ENCODE results near the gene GNL2. TPM values are rescaled to one million over a fixed set of nuclear protein-coding genes. Genes with fewer than 3 reads are reported as not detected.

GNL2 gene
- total RNA-seq, 2 experiments from 2014 or later: 43.4 to 44.5 TPM

DNA sequence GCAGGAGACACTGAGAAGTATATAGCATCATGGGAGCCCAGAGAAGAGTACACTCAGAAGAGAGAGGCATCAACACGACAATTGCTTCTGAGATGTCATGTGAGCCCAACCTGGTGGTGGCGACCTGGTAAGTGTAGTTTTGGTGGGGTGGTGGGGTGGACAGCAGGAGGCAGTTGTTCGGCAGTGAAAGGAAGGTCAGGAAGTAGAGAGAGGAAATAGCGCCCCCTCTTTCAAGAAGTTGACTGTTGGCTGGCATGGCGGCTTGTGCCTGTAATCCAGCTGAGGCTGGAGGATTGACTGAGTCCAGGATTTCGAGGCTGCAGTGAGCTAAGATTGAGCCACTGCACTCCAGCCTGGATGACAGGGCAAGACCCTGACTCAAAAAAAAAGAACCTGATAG is 26.4 kb upstream of the GNL2 start:
- ATAC-seq (ENCODE audit: poor library complexity) (no peak), DNase-seq (peak in 1 of 14 experiments; percentile 20)
- H3K4me3 ChIP-seq (ENCODE audit: low read length): no peak overlapping the region
- no peaks in the 10 kb centered on the region for H3K4me1 ChIP-seq (ENCODE audit: insufficient read depth, low read length)
- intact Hi-C loops (cut with DNase I, micrococcal nuclease): no loop called here
- Mint-ChIP-seq H3K4me1 (ENCODE audit: low read depth) (no peaks in the 10 kb centered on the region), H3K27me3 (peaks cover 48% of the 10 kb centered on the region), H3K27ac (no peak overlapping the region), H3K36me3 (ENCODE audit: low read depth) (no peaks in the 10 kb centered on the region), H3K9me3 (no peaks in the 10 kb centered on the region), H3K4me3 (no peak overlapping the region)
- TF ChIP-seq, protein P1, sequence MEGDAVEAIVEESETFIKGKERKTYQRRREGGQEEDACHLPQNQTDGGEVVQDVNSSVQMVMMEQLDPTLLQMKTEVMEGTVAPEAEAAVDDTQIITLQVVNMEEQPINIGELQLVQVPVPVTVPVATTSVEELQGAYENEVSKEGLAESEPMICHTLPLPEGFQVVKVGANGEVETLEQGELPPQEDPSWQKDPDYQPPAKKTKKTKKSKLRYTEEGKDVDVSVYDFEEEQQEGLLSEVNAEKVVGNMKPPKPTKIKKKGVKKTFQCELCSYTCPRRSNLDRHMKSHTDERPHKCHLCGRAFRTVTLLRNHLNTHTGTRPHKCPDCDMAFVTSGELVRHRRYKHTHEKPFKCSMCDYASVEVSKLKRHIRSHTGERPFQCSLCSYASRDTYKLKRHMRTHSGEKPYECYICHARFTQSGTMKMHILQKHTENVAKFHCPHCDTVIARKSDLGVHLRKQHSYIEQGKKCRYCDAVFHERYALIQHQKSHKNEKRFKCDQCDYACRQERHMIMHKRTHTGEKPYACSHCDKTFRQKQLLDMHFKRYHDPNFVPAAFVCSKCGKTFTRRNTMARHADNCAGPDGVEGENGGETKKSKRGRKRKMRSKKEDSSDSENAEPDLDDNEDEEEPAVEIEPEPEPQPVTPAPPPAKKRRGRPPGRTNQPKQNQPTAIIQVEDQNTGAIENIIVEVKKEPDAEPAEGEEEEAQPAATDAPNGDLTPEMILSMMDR (IDR thresholded peaks at IDR 0.05): no peak
- H3K27ac ChIP-seq (ENCODE audit: low read depth in 1 of 2, low read length in 2 of 2): no peak overlapping the region
- no peaks in the 10 kb centered on the region for H3K9me3 ChIP-seq (ENCODE audit: control insufficient read depth in 1 of 2, insufficient read depth in 1 of 2, low read length in 2 of 2)
- no peaks in the 10 kb centered on the region for H3K36me3 ChIP-seq (ENCODE audit: insufficient read depth, low read length)
- ChIA-PET POLR2A (no interaction called here), CTCF (no interaction called here)
- peaks cover 14 to 32% of the 10 kb centered on the region in 2 experiments for H3K27me3 ChIP-seq (ENCODE audit: control insufficient read depth in 1 of 2, insufficient read depth in 2 of 2, low read length in 2 of 2)

DNA sequence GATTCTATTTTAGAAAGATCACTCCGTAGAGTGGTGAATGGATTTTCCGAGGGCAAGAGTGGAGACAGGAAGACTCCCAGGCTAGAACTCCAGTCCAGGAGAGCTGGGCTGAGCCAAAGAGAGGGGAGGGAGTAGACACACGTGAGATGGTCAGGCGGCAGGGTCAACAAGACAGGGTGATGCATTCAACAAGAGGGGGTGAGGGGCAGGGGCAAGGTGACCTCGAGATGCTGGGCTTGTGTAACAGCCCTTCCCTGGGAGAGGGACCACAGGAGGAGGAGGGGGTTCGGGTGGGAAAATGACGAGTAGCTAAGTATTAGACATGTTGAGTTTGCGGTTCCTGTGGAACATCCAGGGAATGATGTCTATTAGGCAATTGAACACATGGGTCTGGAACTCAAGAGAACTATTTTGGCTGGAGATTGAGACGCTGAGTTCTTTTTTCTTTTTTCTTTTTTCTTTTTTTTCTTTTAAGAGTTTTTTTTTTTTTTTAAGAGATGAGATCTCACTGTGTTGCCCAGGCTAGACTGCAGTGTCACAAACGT is 25.7 kb upstream of the GNL2 start:
- Histone ChIP-seq H3K36me3 (ENCODE audit: insufficient read depth, low read length) (no peaks in the 10 kb centered on the region), H3K9me3 (ENCODE audit: control insufficient read depth in 1 of 2, insufficient read depth in 1 of 2, low read length in 2 of 2) (no peaks in the 10 kb centered on the region), H3K4me1 (ENCODE audit: insufficient read depth, low read length) (no peaks in the 10 kb centered on the region), H3K4me3 (ENCODE audit: low read length) (no peak overlapping the region), H3K27me3 (ENCODE audit: control insufficient read depth in 1 of 2, insufficient read depth in 2 of 2, low read length in 2 of 2) (peaks cover 14 to 36% of the 10 kb centered on the region in 2 experiments), H3K27ac (ENCODE audit: low read depth in 1 of 2, low read length in 2 of 2) (no peak overlapping the region)
- TF ChIP-seq, protein P1 (IDR thresholded peaks at IDR 0.05): no peak
- intact Hi-C loops (cut with DNase I, micrococcal nuclease): no loop called here
- H3K4me3 Mint-ChIP-seq: no peak overlapping the region
- DNase-seq (no peak), ATAC-seq (ENCODE audit: poor library complexity) (no peak)
- H3K27me3 Mint-ChIP-seq: peaks cover 48% of the 10 kb centered on the region
- ChIA-PET CTCF (no interaction called here), POLR2A (no interaction called here)
- no peaks in the 10 kb centered on the region for H3K4me1 Mint-ChIP-seq (ENCODE audit: low read depth)
- no peaks in the 10 kb centered on the region for H3K9me3 Mint-ChIP-seq
- H3K36me3 Mint-ChIP-seq (ENCODE audit: low read depth): no peaks in the 10 kb centered on the region
- H3K27ac Mint-ChIP-seq: no peak overlapping the region

DNA sequence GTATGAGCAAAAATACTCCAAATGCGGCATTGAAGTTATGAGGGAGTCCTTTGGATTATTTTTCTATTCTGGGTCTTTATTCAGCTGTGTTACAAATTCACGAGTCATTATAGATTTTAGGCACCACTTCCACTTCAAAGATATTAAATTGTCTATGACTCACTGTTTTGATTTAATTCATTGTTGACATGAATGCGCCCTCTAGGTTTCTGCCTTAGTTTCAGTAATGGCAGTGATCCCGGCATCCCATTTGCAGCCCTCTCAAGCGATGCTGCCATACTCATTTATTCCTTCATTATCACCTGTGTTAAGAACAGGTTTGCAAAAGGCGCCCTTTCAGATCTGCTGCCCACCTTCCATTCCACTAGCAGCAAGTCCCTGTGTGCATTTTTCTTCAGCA is 25.0 kb upstream of the GNL2 start:
- H3K36me3 ChIP-seq (ENCODE audit: insufficient read depth, low read length): no peaks in the 10 kb centered on the region
- H3K27me3 Mint-ChIP-seq: peaks cover 51% of the 10 kb centered on the region
- no peak overlapping the region for H3K4me3 ChIP-seq (ENCODE audit: low read length)
- H3K4me1 Mint-ChIP-seq (ENCODE audit: low read depth): no peaks in the 10 kb centered on the region
- H3K9me3 ChIP-seq (ENCODE audit: control insufficient read depth in 1 of 2, insufficient read depth in 1 of 2, low read length in 2 of 2): no peaks in the 10 kb centered on the region
- no peak overlapping the region for H3K27ac Mint-ChIP-seq
- TF ChIP-seq, protein P1 (IDR thresholded peaks at IDR 0.05): no peak
- H3K36me3 Mint-ChIP-seq (ENCODE audit: low read depth): no peaks in the 10 kb centered on the region
- no peak overlapping the region for H3K27ac ChIP-seq (ENCODE audit: low read depth in 1 of 2, low read length in 2 of 2)
- H3K4me3 Mint-ChIP-seq: no peak overlapping the region
- DNase-seq (no peak), ATAC-seq (ENCODE audit: poor library complexity) (no peak)
- H3K4me1 ChIP-seq (ENCODE audit: insufficient read depth, low read length): no peaks in the 10 kb centered on the region
- ChIA-PET CTCF (no interaction called here), POLR2A (no interaction called here)
- intact Hi-C loops (cut with DNase I, micrococcal nuclease): no loop called here
- H3K9me3 Mint-ChIP-seq: no peaks in the 10 kb centered on the region
- H3K27me3 ChIP-seq (ENCODE audit: control insufficient read depth in 1 of 2, insufficient read depth in 2 of 2, low read length in 2 of 2): peaks cover 18 to 37% of the 10 kb centered on the region in 2 experiments
